Mesendoderm (in vitro differentiated cells): ENCODE measurements around the gene ESPN.

Experiments
- DNase-seq: peaks from one replicate; pipeline ENCODE4 v3.0.0; 2013
- H2AK5ac ChIP-seq: 2 replicates; pipeline ENCODE4 v1.6.1; 2013; ENCODE audit warnings: low read length, inconsistent platforms
- H2BK120ac ChIP-seq: 2 replicates; pipeline ENCODE4 v1.6.1; 2013; ENCODE audit warnings: low read depth, mild to moderate bottlenecking, low read length, moderate library complexity, mixed read lengths
- H2BK15ac ChIP-seq: replicated peaks from 2 replicates; pipeline ENCODE4 v1.6.1; 2013; ENCODE audit warnings: low read depth, mild to moderate bottlenecking, moderate library complexity
- H2BK5ac ChIP-seq: 2 replicates; pipeline ENCODE4 v1.6.1; 2013; ENCODE audit warnings: low read length, inconsistent platforms
- H3K18ac ChIP-seq: 2 replicates; pipeline ENCODE4 v1.6.1; 2013; ENCODE audit warnings: mild to moderate bottlenecking, low read length, mixed read lengths
- H3K23ac ChIP-seq: one replicate; pipeline ENCODE4 v1.6.1; 2013; ENCODE audit warnings: low read length
- H3K27ac ChIP-seq: 2 replicates; pipeline ENCODE4 v1.5.1; 2013; ENCODE audit warnings: low read depth, mild to moderate bottlenecking, inconsistent platforms, low read length, moderate library complexity
- H3K27me3 ChIP-seq: 2 replicates; pipeline ENCODE4 v1.6.1; 2013; ENCODE audit warnings: low read length, control low read depth, mild to moderate bottlenecking, inconsistent platforms; ENCODE audit not compliant: insufficient read depth, poor library complexity
- H3K36me3 ChIP-seq: 2 replicates; pipeline ENCODE4 v1.6.1; 2013; ENCODE audit warnings: low read length, inconsistent platforms; ENCODE audit not compliant: control insufficient read depth, insufficient read depth
- H3K4ac ChIP-seq: one replicate; pipeline ENCODE4 v1.6.1; 2013; ENCODE audit warnings: low read depth, mild to moderate bottlenecking, low read length, moderate library complexity
- H3K4me1 ChIP-seq: 2 replicates; pipeline ENCODE4 v1.6.1; 2013; ENCODE audit warnings: low read depth, low read length, inconsistent platforms; ENCODE audit not compliant: control insufficient read depth
- H3K4me2 ChIP-seq: 2 replicates; pipeline ENCODE4 v1.6.1; 2013; ENCODE audit warnings: low read length
- H3K4me3 ChIP-seq: 2 replicates; pipeline ENCODE4 v1.5.1; 2013; ENCODE audit warnings: mild to moderate bottlenecking, low read length
- H3K56ac ChIP-seq: one replicate; pipeline ENCODE4 v1.6.1; 2013; ENCODE audit warnings: low read length
- H3K79me1 ChIP-seq: 2 replicates; pipeline ENCODE4 v1.6.1; 2013; ENCODE audit warnings: low read length, inconsistent platforms
- H3K79me2 ChIP-seq: 2 replicates; pipeline ENCODE4 v1.6.1; 2013; ENCODE audit warnings: mild to moderate bottlenecking, low read length; ENCODE audit not compliant: control insufficient read depth, insufficient read depth
- H3K9ac ChIP-seq: 2 replicates; pipeline ENCODE4 v1.6.1; 2013; ENCODE audit warnings: low read length, inconsistent platforms
- H4K5ac ChIP-seq: one replicate; pipeline ENCODE4 v1.6.1; 2013; ENCODE audit warnings: low read length
- H4K8ac ChIP-seq: one replicate; pipeline ENCODE4 v1.6.1; 2013; ENCODE audit warnings: low read depth, mild to moderate bottlenecking, control low read depth, low read length, moderate library complexity
- WGBS: extraction: QIAGEN DNeasy Blood & Tissue Kit; methylation state at CpG from one replicate; pipeline ENCODE4 v1.1.7; 2013; ENCODE audit warnings: low lambda C conversion rate, missing lambda C conversion rate; ENCODE audit not compliant: insufficient coverage; ENCODE audit errors: extremely low coverage; 5-methylcytosine and 5-hydroxymethylcytosine counted together

Gene ESPN

DNA sequence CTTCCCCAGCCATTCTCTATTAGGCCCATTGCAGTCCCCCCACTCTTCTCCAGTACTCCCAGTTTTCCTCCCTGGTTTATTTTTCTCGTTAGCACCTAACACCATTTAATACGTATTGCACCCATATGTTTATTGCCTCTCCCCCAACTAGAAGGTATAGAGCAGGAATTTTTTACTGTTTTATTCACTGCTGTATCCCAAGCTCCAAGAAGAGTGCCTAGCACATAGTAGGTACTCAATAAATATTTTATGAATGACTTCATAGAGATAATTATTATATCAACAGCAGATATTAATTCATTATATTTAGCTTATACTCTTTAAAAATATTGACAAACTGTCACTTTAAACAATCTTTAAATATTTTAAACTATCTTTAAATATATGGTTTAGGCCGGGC, 25.3 kb upstream of the ESPN start:
- no peak overlapping the region for H3K56ac ChIP-seq
- no peak overlapping the region for H2AK5ac ChIP-seq
- H3K27me3 ChIP-seq, result no peaks in the 10 kb centered on the region
- no peak for DNase-seq
- no peak overlapping the region for H4K5ac ChIP-seq
- no peak overlapping the region for H2BK15ac ChIP-seq
- H3K79me2 ChIP-seq, result no peaks in the 10 kb centered on the region
- H2BK120ac ChIP-seq, result no peak overlapping the region
- H3K4me1 ChIP-seq, result no peaks in the 10 kb centered on the region
- no peaks in the 10 kb centered on the region for H3K36me3 ChIP-seq
- H3K4ac ChIP-seq, result no peak overlapping the region
- H3K4me3 ChIP-seq, result no peak overlapping the region
- no peak overlapping the region for H2BK5ac ChIP-seq
- WGBS, result no CpG with 5 or more reads among the region's 3 CpGs
- no peak overlapping the region for H4K8ac ChIP-seq
- H3K23ac ChIP-seq, result no peak overlapping the region
- H3K18ac ChIP-seq, result no peak overlapping the region
- no peak overlapping the region for H3K27ac ChIP-seq
- no peaks in the 10 kb centered on the region for H3K79me1 ChIP-seq
- H3K9ac ChIP-seq, result no peak overlapping the region
- H3K4me2 ChIP-seq, result no peak overlapping the region

DNA sequence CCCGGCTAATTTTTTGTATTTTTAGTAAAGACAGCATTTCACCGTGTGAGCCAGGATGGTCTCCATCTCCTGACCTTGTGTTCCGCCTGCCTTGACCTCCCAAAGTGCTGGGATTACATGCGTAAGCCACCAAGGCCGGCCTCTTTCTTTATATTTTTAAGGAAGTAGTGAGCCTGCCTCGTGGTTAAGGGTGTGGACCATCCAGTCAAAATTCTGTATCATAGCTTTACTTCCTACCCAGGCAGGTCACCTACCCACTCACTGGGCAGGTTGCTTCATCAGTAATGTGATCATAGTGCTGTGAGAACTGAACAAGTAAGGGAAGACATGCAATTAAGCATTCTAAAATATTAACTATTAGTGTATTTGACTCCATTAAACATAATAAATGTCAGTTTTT, 22.9 kb upstream of the ESPN start:
- no peak overlapping the region for H3K4me3 ChIP-seq
- no peak overlapping the region for H2BK5ac ChIP-seq
- no peak overlapping the region for H3K56ac ChIP-seq
- H3K79me1 ChIP-seq, result no peaks in the 10 kb centered on the region
- DNase-seq, result no peak
- WGBS, result no CpG with 5 or more reads among the region's 6 CpGs
- no peak overlapping the region for H2BK15ac ChIP-seq
- H2AK5ac ChIP-seq, result no peak overlapping the region
- H3K4me2 ChIP-seq, result no peak overlapping the region
- H3K36me3 ChIP-seq, result no peaks in the 10 kb centered on the region
- H3K23ac ChIP-seq, result no peak overlapping the region
- no peak overlapping the region for H2BK120ac ChIP-seq
- H3K4me1 ChIP-seq, result no peaks in the 10 kb centered on the region
- H3K4ac ChIP-seq, result no peak overlapping the region
- H4K8ac ChIP-seq, result no peak overlapping the region
- H3K79me2 ChIP-seq, result no peaks in the 10 kb centered on the region
- H3K27me3 ChIP-seq, result no peaks in the 10 kb centered on the region
- H4K5ac ChIP-seq, result no peak overlapping the region
- no peak overlapping the region for H3K9ac ChIP-seq
- no peak overlapping the region for H3K27ac ChIP-seq
- H3K18ac ChIP-seq, result no peak overlapping the region

DNA sequence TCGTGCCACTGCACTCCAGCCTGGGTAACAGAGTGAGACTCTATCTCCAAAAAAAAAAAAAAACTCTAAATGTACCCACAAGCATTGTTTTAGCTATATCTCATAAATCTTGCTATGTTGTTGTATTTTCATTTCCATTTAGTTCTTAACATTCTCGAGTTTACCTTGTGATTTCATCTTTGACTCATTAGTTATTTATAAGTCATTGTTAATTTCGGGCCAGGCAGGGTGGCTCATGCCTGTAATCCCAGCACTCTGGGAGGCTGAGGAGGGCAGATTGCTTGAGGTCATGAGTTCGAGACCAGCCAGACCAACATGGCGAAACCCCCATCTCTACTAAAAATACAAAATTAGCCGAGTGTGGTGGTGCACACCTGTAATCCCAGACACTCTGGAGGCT, 16.6 kb upstream of the ESPN start:
- WGBS, result no CpG with 5 or more reads among the region's 6 CpGs

DNA sequence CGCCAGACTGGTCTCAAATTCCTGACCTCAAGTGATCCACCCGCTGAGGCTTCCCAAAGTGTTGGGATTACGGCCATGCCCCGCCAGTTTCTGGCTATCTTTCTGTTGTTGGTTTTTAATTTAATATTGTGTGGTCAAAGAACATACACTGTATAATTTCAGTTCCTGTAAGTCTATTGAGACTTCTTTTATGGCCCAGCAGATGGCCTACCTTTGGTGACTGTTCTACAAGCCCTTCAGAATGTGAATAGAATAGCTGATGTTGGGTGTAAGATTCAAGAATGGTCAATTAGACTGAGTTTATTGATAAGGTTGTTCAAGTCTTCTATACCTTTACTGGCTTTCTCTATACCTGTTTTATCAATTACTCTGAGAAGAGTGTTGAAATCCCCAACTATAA, 15.5 kb upstream of the ESPN start:
- H4K5ac ChIP-seq, result no peak overlapping the region
- DNase-seq, result no peak
- no peak overlapping the region for H3K56ac ChIP-seq
- H4K8ac ChIP-seq, result no peak overlapping the region
- no peaks in the 10 kb centered on the region for H3K36me3 ChIP-seq
- no peak overlapping the region for H3K23ac ChIP-seq
- H2BK15ac ChIP-seq, result no peak overlapping the region
- no peak overlapping the region for H3K4ac ChIP-seq
- H3K4me2 ChIP-seq, result no peak overlapping the region
- WGBS, result no CpG with 5 or more reads among the region's 4 CpGs
- H3K27ac ChIP-seq, result no peak overlapping the region
- H2BK120ac ChIP-seq, result no peak overlapping the region
- H3K79me1 ChIP-seq, result no peaks in the 10 kb centered on the region
- H2BK5ac ChIP-seq, result no peak overlapping the region
- no peaks in the 10 kb centered on the region for H3K79me2 ChIP-seq
- no peak overlapping the region for H3K9ac ChIP-seq
- H3K4me1 ChIP-seq, result no peaks in the 10 kb centered on the region
- H2AK5ac ChIP-seq, result no peak overlapping the region
- H3K18ac ChIP-seq, result no peak overlapping the region
- H3K27me3 ChIP-seq, result no peaks in the 10 kb centered on the region
- H3K4me3 ChIP-seq, result no peak overlapping the region

More for the DNA sequence above, 16.6 kb upstream of the ESPN start:
- no peak for DNase-seq
- Histone ChIP-seq H3K27ac (no peak overlapping the region), H2BK15ac (no peak overlapping the region), H3K4me2 (no peak overlapping the region), H2AK5ac (no peak overlapping the region), H3K23ac (no peak overlapping the region), H3K4ac (no peak overlapping the region), H4K5ac (no peak overlapping the region), H4K8ac (no peak overlapping the region), H3K9ac (no peak overlapping the region), H2BK120ac (no peak overlapping the region), H3K56ac (no peak overlapping the region), H3K36me3 (no peaks in the 10 kb centered on the region), H3K4me1 (no peaks in the 10 kb centered on the region), H2BK5ac (no peak overlapping the region), H3K18ac (no peak overlapping the region), H3K79me1 (no peaks in the 10 kb centered on the region), H3K27me3 (no peaks in the 10 kb centered on the region), H3K4me3 (no peak overlapping the region), H3K79me2 (no peaks in the 10 kb centered on the region)

DNA sequence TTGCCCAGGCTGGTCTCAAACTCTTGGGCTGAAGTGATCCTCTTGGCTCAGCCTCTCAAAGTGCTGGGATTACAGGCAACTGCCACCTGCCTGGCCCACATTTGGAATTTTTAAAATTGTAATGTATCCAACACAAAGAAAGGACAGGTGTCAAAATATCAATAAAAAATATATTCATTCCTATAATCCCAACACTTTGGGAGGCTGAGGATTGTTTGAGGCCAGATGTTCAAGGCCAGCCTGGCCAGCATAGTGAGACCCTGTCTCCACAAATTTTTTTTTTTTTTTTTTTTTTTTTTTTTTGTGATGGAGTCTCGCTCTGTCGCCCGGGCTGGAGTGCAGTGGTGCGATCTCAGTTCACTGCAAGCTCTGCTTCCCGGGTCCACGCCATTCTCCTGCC, 14.8 kb upstream of the ESPN start:
- H2BK15ac ChIP-seq, result no peak overlapping the region
- no peaks in the 10 kb centered on the region for H3K36me3 ChIP-seq
- H3K4me1 ChIP-seq, result no peaks in the 10 kb centered on the region
- WGBS, result no CpG with 5 or more reads among the region's 6 CpGs
- H2AK5ac ChIP-seq, result no peak overlapping the region
- no peak overlapping the region for H3K56ac ChIP-seq
- DNase-seq, result no peak
- H2BK5ac ChIP-seq, result no peak overlapping the region
- H3K4me3 ChIP-seq, result no peak overlapping the region
- no peak overlapping the region for H4K8ac ChIP-seq
- no peak overlapping the region for H3K23ac ChIP-seq
- no peaks in the 10 kb centered on the region for H3K27me3 ChIP-seq
- H3K27ac ChIP-seq, result no peak overlapping the region
- H3K79me1 ChIP-seq, result no peaks in the 10 kb centered on the region
- H3K9ac ChIP-seq, result no peak overlapping the region
- H3K79me2 ChIP-seq, result no peaks in the 10 kb centered on the region
- no peak overlapping the region for H3K4me2 ChIP-seq
- no peak overlapping the region for H3K18ac ChIP-seq
- H3K4ac ChIP-seq, result no peak overlapping the region
- H4K5ac ChIP-seq, result no peak overlapping the region
- H2BK120ac ChIP-seq, result no peak overlapping the region

DNA sequence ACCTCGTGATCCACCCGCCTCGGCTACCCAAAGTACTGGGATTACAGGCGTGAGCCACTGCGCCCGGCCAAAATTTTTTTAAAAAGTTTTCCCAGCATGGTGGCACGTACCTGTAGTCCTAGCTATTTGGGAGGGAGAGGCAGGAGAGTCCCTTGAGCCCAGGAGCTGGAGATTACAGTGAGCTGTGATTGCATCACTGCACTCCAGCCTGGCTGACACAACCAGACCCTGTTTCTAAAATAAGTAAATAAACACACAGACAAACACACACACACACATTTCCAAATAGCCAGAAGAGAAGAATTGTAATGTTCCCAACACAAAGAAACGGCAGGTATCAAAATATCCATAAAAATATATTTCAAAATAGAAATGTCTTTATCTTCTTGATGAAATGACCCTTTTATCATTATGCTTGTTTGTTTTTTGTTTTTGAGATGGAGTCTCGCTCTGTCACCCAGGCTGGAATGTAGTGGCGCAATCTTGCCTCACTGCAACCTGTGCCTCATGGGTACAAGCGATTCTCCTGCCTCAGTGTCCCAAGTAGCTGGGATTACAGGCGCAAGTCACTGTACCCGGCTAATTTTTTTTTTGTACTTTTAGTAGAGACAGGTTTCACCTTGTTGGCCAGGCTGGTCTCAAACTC, 14.2 kb upstream of the ESPN start:
- Histone ChIP-seq H3K27ac (no peak overlapping the region), H3K18ac (no peak overlapping the region), H3K4me3 (no peak overlapping the region), H2BK5ac (no peak overlapping the region), H3K79me2 (no peaks in the 10 kb centered on the region), H3K4ac (no peak overlapping the region), H4K8ac (no peak overlapping the region), H3K4me2 (no peak overlapping the region), H3K27me3 (no peaks in the 10 kb centered on the region), H4K5ac (no peak overlapping the region), H3K9ac (no peak overlapping the region), H3K23ac (no peak overlapping the region), H2BK15ac (no peak overlapping the region), H3K79me1 (no peaks in the 10 kb centered on the region), H2BK120ac (no peak overlapping the region), H3K36me3 (no peaks in the 10 kb centered on the region), H3K4me1 (no peaks in the 10 kb centered on the region), H2AK5ac (no peak overlapping the region), H3K56ac (no peak overlapping the region)
- DNase-seq, result no peak
- no CpG with 5 or more reads among the region's 13 CpGs for WGBS
